ENCODE measurements around the gene LARP6.

GRCh38 chr15:70876683-70877082, 22.7 kb upstream of the LARP6 start:
- no peak for TF ChIP-seq CTCF (IDR thresholded peaks at IDR 0.05)
- TF ChIP-seq POLR2A (IDR thresholded peaks at IDR 0.05), result no peak
